ENCODE measurements around the gene SNX24.

The SNX24 gene

GRCh38 chr5:122978068-122978467, 132.7 kb downstream of the SNX24 start:
- no peak for TF ChIP-seq CTCF (IDR thresholded peaks at IDR 0.05; ENCODE audit: low read depth, low read length, missing control alignments)
- no peak overlapping the region for H3K4me3 ChIP-seq (replicated peaks; ENCODE audit: low read depth, low read length)
- no peak for DNase-seq (ENCODE audit: extremely low read depth, low read depth)

GRCh38 chr5:122978644-122979297, 133.4 kb downstream of the SNX24 start:
- no peak for TF ChIP-seq CTCF (IDR thresholded peaks at IDR 0.05; ENCODE audit: low read depth, low read length, missing control alignments)

GRCh38 chr5:122981846-122982245, 136.4 kb downstream of the SNX24 start:
- DNase-seq (ENCODE audit: extremely low read depth, low read depth), result no peak
- TF ChIP-seq CTCF (IDR thresholded peaks at IDR 0.05; ENCODE audit: low read depth, low read length, missing control alignments), result no peak
- no peak overlapping the region for H3K4me3 ChIP-seq (replicated peaks; ENCODE audit: low read depth, low read length)

More at GRCh38 chr5:122978644-122979297, 133.4 kb downstream of the SNX24 start:
- DNase-seq (ENCODE audit: extremely low read depth, low read depth), result no peak
- no peak overlapping the region for H3K4me3 ChIP-seq (replicated peaks; ENCODE audit: low read depth, low read length)

- no peak overlapping the region for H3K4me3 ChIP-seq (replicated peaks; ENCODE audit: low read depth, low read length)
- DNase-seq (ENCODE audit: extremely low read depth, low read depth), result no peak
- no peak for TF ChIP-seq CTCF (IDR thresholded peaks at IDR 0.05; ENCODE audit: low read depth, low read length, missing control alignments)
Observed at GRCh38 chr5:122982376-122982775, 137.0 kb downstream of the SNX24 start.

GRCh38 chr5:122984425-122984824, 139.0 kb downstream of the SNX24 start:
- no peak overlapping the region for H3K4me3 ChIP-seq (replicated peaks; ENCODE audit: low read depth, low read length)
- DNase-seq (ENCODE audit: extremely low read depth, low read depth), result no peak
- no peak for TF ChIP-seq CTCF (IDR thresholded peaks at IDR 0.05; ENCODE audit: low read depth, low read length, missing control alignments)

- TF ChIP-seq CTCF (IDR thresholded peaks at IDR 0.05; ENCODE audit: low read depth, low read length, missing control alignments), result no peak
- no peak overlapping the region for H3K4me3 ChIP-seq (replicated peaks; ENCODE audit: low read depth, low read length)
- no peak for DNase-seq (ENCODE audit: extremely low read depth, low read depth)
Observed at GRCh38 chr5:122985006-122985700, 139.7 kb downstream of the SNX24 start.

Data from HFF-Myc (cell line).